Measurements from ENCODE around the gene GTF3C6.
"Not testable (repeated sequence)": the region's sequence is repeated elsewhere in the genome, so short reads cannot be mapped to it uniquely, and the experiment has no call there.

The GTF3C6 gene

GRCh38 chr6:110951008-110951407 is 7.5 kb upstream of the GTF3C6 start:
- DNase-seq (ENCODE audit: low read depth, low spot score), result no peak
- ChIA-PET CTCF (interaction anchor here (0.8 to 9.5 kb wide), 14 partner anchors 9 to 432 kb away, joined by 3 to 155 read pairs (median 6); no protein-coding TSS in a partner anchor), POLR2A (interaction anchor here (0.7 to 1.7 kb wide), 2 partner anchors 21 to 76 kb away, joined by 3 to 5 read pairs; partner anchors contain the start of gene AMD1)
- H3K4me3 ChIP-seq (ENCODE audit: low read depth, low read length), result no peak overlapping the region
- TF ChIP-seq, protein P1, sequence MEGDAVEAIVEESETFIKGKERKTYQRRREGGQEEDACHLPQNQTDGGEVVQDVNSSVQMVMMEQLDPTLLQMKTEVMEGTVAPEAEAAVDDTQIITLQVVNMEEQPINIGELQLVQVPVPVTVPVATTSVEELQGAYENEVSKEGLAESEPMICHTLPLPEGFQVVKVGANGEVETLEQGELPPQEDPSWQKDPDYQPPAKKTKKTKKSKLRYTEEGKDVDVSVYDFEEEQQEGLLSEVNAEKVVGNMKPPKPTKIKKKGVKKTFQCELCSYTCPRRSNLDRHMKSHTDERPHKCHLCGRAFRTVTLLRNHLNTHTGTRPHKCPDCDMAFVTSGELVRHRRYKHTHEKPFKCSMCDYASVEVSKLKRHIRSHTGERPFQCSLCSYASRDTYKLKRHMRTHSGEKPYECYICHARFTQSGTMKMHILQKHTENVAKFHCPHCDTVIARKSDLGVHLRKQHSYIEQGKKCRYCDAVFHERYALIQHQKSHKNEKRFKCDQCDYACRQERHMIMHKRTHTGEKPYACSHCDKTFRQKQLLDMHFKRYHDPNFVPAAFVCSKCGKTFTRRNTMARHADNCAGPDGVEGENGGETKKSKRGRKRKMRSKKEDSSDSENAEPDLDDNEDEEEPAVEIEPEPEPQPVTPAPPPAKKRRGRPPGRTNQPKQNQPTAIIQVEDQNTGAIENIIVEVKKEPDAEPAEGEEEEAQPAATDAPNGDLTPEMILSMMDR (IDR thresholded peaks at IDR 0.05; ENCODE audit: insufficient read depth, low read length, missing control alignments), result no peak

DNA sequence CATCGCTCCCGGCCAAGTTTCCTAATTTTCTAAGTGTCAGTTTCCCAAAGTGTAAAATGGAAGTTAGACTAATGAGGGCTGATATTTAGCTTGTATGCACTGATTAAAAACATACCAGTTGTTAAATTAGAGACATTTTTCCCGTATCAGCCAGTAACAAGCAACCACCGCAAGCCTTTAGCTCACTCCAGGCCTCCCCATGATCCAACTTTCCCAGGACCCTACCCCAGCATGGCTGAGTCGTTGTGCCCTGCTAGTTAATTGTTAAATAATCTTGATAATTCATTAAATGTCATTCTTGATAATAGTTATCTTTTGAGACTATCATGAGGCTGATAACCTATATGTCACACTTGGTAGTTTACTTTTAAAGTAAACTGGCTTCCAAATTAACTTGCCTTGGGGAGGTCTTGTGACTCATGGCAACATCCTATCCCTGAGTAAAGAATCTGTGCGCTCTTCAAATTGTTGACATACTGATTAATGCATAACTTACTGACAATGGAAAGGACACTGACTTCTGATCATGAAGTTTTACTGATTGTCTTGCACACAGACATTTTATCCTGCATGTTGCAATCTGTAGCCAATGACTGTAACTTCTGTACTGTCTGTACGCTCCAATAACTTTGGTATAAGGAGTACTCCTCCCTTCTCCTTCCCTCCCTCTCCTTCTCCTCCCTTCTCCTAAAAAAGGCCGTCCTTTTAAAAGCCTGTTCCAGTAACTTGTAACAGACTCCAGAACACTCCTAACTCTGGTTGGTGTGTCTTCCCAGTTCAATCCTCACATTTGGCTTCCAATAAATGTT is 6.3 kb upstream of the GTF3C6 start:
- CTCF ChIA-PET, result interaction anchor here (1.4 to 9.5 kb wide), 6 partner anchors 8 to 424 kb away, joined by 5 to 155 read pairs (median 8); no protein-coding TSS in a partner anchor
- POLR2A ChIA-PET, result interaction anchor here (1.7 kb wide), 1 partner anchor 78 kb away, joined by 5 read pairs; the partner anchor contains the start of gene AMD1
- TF ChIP-seq, protein P1 (IDR thresholded peaks at IDR 0.05; ENCODE audit: insufficient read depth, low read length, missing control alignments), result no peak
- H3K4me3 ChIP-seq (ENCODE audit: low read depth, low read length), result no peak overlapping the region
- DNase-seq (ENCODE audit: low read depth, low spot score), result peak; percentile 24

DNA sequence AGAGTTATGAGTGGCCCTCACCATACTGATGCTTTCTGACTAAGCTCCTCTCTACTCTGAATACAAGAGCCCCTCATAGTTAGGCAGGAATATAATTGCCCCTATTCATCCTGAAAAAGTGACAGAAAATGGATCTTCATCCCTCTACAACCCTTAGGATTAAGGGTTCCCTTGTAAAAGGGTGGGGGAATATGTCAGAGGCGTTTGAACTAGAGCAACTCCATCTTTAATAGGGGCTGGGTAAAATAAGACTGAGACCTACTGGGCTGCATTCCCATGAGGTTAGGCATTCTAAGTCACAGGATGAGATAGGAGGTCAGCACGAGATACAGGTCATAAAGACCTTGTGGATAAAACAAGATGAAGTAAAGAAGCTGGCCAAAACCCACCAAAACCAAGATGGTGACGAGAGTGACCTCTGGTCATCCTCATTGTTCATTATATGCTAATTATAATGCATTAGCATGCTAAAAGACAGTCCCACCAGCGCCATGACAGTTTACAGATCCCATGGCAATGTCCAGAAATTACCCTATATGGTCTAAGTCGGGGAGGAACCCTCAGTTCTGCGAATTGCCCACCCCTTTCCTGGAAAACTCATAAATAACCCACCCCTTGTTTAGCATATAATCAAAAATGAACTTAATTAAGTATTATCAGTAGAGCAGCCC is 4.7 kb upstream of the GTF3C6 start:
- POLR2A ChIA-PET, result no interaction called here
- TF ChIP-seq, protein P1 (IDR thresholded peaks at IDR 0.05; ENCODE audit: insufficient read depth, low read length, missing control alignments), result no peak

GRCh38 chr6:110960014-110960390 is 1.5 kb downstream of the GTF3C6 start:
- no peak for DNase-seq (ENCODE audit: low read depth, low spot score)
- H3K4me3 ChIP-seq (ENCODE audit: low read depth, low read length), result no peak overlapping the region
- TF ChIP-seq, protein P1 (IDR thresholded peaks at IDR 0.05; ENCODE audit: insufficient read depth, low read length, missing control alignments), result no peak
- ChIA-PET POLR2A (no interaction called here), CTCF (interaction anchor here (0.7 to 1.5 kb wide), 4 partner anchors 9 to 432 kb away, joined by 3 to 6 read pairs (median 4); no protein-coding TSS in a partner anchor)

More for the DNA sequence above, 4.7 kb upstream of the GTF3C6 start:
- CTCF ChIA-PET, result interaction anchor here (0.7 to 9.5 kb wide), 5 partner anchors 9 to 426 kb away, joined by 3 to 155 read pairs (median 5); partner anchors contain the start of gene RPF2
- no peak overlapping the region for H3K4me3 ChIP-seq (ENCODE audit: low read depth, low read length)
- DNase-seq (ENCODE audit: low read depth, low spot score), result no peak

DNA sequence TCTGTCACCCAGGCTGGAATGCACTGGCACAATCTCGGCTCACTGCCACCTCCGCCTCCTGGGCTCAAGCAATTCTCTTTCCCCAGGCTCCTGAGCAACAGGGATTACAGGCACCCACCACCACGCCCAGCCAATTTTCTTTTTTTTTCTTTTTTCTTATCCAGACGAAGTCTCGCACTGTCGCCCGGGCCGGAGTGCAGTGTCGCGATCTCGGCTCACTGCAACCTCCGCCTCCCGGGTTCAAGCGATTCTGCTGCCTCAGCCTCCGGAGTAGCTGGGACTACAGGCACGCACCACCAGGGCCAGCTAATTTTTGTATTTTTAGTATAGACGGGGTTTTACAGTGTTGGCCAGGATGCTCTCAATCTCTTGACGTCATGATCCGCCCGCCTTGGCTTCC is 4.1 kb downstream of the GTF3C6 start:
- DNase-seq (ENCODE audit: low read depth, low spot score); POLR2A ChIA-PET; CTCF ChIA-PET; H3K4me3 ChIP-seq (ENCODE audit: low read depth, low read length): not testable (repeated sequence)

DNA sequence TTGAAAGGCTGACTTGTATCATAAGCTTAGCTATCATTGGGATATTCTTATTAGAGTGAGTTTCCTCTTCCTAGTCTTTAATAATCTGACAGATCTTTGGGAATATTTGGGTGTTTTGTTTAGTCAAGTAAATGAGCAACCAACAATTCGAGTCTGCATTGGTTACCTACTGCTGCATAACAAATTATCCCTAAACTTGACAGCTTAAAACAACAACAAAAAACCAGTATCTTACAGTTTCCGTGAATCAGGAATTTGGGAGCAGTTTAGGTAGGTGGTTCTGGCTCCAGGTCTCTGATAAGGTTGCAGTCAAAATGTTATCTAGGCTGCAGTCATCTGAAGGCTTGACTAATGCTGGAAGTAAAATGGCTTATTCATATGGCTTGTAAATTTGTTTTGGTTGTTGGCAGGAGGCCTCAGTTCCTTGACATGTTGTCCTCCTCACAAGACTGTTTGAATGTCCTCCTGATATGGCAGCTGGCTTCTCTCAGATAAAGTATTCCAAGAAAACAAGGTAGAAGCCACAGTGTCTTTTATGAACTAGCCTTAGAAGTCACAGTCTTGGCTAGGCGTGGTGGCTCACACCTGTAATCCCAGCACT is 7.2 kb downstream of the GTF3C6 start:
- no peak for DNase-seq (ENCODE audit: low read depth, low spot score)
- H3K4me3 ChIP-seq (ENCODE audit: low read depth, low read length), result no peak overlapping the region
- POLR2A ChIA-PET, result no interaction called here
- CTCF ChIA-PET, result no interaction called here
- TF ChIP-seq, protein P1 (IDR thresholded peaks at IDR 0.05; ENCODE audit: insufficient read depth, low read length, missing control alignments), result no peak

- CTCF ChIA-PET; DNase-seq (ENCODE audit: low read depth, low spot score); POLR2A ChIA-PET; H3K4me3 ChIP-seq (ENCODE audit: low read depth, low read length): not testable (repeated sequence)
These were observed 10.2 kb downstream of the GTF3C6 start for GRCh38 chr6:110968661-110969060.
